NCI-H345 treated with DMSO at 0.1 percent for 48 hours (cell line): ENCODE data around the gene FIP1L1.

Experiments used
- DNase-seq: peaks from one replicate; lab custom pipeline; 2025; ENCODE audit not compliant: unreplicated experiment; lab: John Stamatoyannopoulos, UW

Gene FIP1L1

DNA sequence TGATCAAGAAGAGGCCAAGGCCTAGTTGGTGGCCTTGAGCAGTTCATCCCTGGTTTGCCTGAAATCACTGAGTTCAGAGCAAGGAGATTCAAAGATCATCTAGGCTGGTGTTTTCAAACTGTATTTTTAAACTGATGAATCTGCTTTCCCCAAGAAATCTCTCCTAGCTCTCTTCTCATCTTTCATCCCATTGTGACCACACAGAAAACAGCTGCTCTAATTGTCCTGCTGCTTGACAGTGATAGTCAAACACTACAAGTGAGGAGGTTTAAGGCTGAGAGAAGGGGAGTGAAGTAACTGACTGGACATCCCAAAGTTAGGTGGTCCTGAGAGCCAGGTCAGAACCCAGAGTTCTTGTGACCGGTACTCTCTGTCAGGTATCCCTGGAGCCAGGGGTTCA lies 122.3 kb downstream of the FIP1L1 start:
- DNase-seq = no peak

DNA sequence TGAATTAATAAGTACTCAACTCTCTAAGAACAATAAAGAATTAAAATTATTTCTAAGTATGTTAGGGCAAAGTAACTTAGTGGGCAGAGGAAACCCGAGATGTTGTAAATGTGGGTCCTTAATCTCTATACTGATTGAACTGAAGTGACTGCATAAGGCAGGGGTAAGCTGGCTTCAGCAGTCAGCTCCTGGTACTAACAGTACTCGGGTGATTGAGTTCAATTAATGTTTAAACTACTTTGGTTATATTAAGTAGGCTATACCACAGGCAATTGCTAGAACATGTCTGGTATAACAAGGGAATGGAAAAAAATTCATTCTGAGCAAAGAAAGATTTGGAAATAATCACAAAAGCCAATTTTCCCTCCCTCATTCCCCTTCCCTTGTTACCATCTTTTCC lies 123.1 kb downstream of the FIP1L1 start:
- DNase-seq = no peak

DNA sequence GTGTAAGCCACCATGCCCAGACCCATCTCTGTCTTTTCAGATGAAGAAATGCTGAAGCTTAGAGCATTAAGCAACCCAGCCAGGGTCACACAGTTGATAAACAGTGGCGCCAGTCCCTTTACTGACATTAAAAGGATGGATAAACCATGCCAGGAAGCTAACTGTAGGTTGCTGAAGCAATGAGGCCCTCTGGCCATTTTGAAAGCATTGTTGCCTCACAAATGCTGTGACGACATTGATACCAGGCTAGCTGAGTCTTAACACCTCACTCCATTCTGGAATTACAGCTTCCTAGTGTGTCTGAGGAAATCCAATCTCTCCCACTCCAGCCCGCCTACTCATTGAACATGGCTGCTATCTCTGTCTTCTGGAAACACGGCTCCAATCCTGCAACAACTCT lies 124.1 kb downstream of the FIP1L1 start:
- DNase-seq = no peak

DNA sequence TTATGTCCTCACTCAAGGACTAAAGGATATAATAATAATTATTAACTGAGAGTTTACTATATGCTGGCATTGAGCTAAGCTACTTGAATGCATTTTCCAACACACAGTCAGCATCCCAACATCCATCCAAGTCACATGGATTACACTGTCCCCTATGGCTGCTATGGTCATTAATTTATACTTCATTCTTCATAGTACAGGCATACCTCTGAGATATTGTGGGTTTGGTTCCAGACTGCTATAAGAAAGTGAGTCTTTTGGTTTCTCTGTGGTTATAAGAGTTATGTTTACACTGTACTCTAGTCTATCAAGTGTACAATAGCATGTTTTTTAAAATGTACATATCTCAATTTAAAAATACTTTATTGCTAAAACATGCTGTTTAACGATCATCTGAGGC lies 124.7 kb downstream of the FIP1L1 start:
- DNase-seq = no peak

DNA sequence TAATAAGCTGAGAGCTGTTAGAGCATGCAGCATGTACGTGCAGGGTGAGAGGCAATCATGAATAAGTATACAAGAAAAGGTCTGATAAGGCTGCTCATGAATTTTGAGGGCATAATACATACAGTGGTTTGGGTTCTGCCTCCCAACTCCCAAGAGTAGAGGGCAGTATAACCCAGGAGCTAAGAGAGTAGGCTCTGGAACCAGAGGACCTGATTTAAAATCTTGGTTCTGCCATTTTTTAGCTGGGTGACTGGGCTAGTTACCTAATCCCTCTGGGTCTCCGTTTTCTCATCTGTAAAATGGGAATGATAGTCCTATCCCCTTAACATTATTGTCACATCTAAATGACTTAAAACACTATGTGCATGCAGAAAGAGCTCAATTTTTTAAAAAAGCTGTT lies 128.5 kb downstream of the FIP1L1 start:
- DNase-seq = no peak

DNA sequence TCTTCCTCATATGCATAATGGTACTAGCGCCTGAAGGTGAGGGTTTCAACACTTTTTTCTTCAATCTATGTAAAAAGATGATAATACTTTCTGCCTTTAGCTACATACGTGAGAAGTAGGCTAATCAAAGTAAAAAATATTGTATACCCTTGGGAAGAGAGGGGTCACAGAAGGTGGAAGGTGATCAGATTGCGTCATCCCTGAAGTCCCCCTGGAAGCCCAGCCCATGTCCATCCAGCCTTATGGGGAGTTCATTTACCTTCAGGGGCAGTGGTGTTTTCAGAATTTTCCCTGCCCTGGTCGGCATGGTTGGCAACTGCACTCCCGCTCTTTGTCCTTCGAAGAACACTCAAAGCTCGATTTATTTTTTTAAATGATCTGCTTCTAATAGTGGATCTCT lies 129.6 kb downstream of the FIP1L1 start:
- DNase-seq = no peak

DNA sequence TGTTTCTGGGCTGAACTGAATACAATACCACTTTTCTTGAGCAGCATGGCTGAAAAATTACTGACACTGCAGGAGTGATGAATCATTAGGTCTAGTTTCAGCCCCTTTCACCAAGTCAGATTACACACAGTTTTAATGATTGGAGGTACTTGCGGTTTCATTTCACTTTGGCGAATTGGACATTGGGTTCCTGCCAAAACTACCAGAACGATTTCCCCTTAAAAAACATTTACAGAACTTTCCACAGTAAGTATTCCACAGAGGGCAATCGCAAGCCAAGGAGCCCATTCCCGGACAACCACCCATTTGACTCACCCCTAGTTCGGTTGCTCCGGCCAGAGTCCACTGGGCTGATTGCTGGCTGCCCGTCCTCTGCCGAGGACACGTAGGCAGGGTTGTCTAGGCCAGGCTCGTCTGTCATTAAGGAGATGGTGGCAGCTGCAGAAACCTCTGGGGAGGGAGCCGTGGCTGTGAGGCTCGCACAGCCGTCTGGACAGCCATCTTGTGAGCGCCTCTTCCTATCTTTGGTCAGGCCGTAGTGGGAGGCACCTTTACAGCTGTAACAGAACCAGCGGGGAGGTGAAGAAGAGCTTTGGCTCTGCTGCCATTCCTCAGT lies 130.3 kb downstream of the FIP1L1 start:
- DNase-seq = no peak

DNA sequence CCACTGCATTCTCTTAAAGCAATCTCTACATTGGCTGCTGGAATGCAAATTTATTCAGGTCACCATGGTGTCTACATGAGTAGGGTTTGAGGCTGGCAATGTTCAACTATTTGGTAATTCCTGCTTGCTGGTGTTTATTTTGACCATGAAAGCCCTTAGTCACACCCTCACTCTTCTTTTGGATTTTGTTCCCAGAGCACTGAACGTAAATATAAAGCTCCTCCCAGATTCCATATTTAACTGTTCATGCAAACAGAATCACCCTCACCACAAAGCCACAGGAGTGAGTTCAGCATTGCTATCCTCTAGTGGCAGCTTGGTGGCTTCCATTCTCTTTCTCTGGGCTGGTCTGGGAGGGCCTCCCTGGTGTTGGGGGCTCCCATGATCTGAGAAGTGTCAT lies 131.0 kb downstream of the FIP1L1 start:
- no peak for DNase-seq

DNA sequence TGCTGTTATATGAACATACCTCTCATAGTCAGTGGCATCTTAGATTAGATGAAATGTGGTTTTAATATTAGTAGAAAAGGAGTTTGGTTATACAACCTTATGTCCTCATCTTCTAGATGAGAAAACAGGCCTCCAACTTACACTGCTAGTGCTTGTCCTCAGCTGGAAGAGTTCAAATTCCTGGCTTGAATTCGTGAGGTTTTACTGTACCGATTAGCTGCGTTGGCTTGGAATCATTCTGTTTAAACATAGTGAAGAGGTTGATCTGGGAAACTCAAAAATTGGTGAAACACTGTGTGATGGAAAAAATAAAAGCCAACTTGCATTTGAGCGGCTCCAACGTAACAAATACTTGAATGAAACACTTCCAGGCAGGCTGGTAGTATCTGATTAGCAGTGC lies 132.9 kb downstream of the FIP1L1 start:
- DNase-seq = no peak
